ENCODE data around the gene ZNF226. TPM values are rescaled to one million over a fixed set of nuclear protein-coding genes. Genes with fewer than 3 reads are reported as not detected.

The ZNF226 gene
- total and polyA plus RNA-seq, 2 of the 4 experiments (the other 2 are of a cell fraction), result 14.0 to 15.7 TPM

- Histone ChIP-seq H3K79me1 (ENCODE audit: low read depth in 1 of 2, low read length in 2 of 2) (no peaks in the 10 kb centered on the region), H3K36me3 (ENCODE audit: control insufficient read depth, insufficient read depth, low read length) (peaks cover 26% of the 10 kb centered on the region), H2AK9ac (replicated peaks; ENCODE audit: low read depth, low read length, poor library complexity) (no peak overlapping the region), H4K20me1 (ENCODE audit: insufficient read depth, low read length) (no peaks in the 10 kb centered on the region), H2AK5ac (ENCODE audit: low read depth, low read length) (no peak overlapping the region), H3K18ac (ENCODE audit: low read depth, low read length) (no peak overlapping the region), H3K9ac (ENCODE audit: low read depth, low read length) (no peak overlapping the region), H2BK15ac (ENCODE audit: low read depth, low read length) (no peak overlapping the region), H3K56ac (ENCODE audit: extremely low read depth, insufficient read depth, low read length) (no peak overlapping the region), H3K27ac (ENCODE audit: insufficient read depth, low read length) (no peak overlapping the region), H3K27me3 (ENCODE audit: control insufficient read depth, insufficient read depth, low read length) (no peaks in the 10 kb centered on the region), H4K91ac (ENCODE audit: insufficient read depth, low read depth, low read length) (no peak overlapping the region), H4K5ac (ENCODE audit: low read depth, low read length) (no peak overlapping the region), H3K4me1 (ENCODE audit: control insufficient read depth, insufficient read depth, low read length) (no peaks in the 10 kb centered on the region), H3K9me3 (ENCODE audit: control insufficient read depth, insufficient read depth, low read length) (peaks cover 17% of the 10 kb centered on the region), H3K23ac (ENCODE audit: low read depth, low read length) (no peak overlapping the region), H4K8ac (ENCODE audit: low read depth in 2 of 2, low read length in 2 of 2) (no peak overlapping the region), H3K14ac (replicated peaks; ENCODE audit: low read depth, low read length) (no peak overlapping the region), H3K9me1 (ENCODE audit: insufficient read depth, low read length) (no peaks in the 10 kb centered on the region), H2BK5ac (ENCODE audit: low read depth, low read length, poor library complexity, severe bottlenecking) (no peak overlapping the region), H2BK20ac (ENCODE audit: low read depth, low read length) (no peak overlapping the region), H3K4me2 (ENCODE audit: low read depth, low read length) (no peak overlapping the region), H3K4ac (ENCODE audit: low read depth, low read length) (no peak overlapping the region), H2AFZ (replicated peaks; ENCODE audit: low read length, poor library complexity) (no peak overlapping the region), H2BK120ac (ENCODE audit: low read depth, low read length) (no peak overlapping the region), H3K4me3 (ENCODE audit: insufficient read depth, low read depth, low read length) (no peak overlapping the region)
- DNase-seq (no peak), ATAC-seq (ENCODE audit: low read depth) (no peak)
- ChIA-PET CTCF (no interaction called here), POLR2A (ENCODE audit: unreplicated experiment) (no interaction called here)
- intact Hi-C loops (cut with micrococcal nuclease), result no loop called here
- no CpG with 5 or more reads among the region's 5 CpGs for WGBS, 2 experiments (ENCODE audit: extremely low coverage in 2 of 2, insufficient read length in 1 of 2)
- no peak for TF ChIP-seq USF2 (IDR thresholded peaks at IDR 0.05; ENCODE audit: low read depth, low read length)
- BruUV-seq (replicated peaks), result no TSS peak
- dilution Hi-C loops (cut with HindIII; ENCODE audit: low sequenced_read_pairs, unreplicated experiment), result no loop called here
- in situ Hi-C loops (cut with MboI; ENCODE audit: low sequenced_read_pairs), result no loop called here
Observed at GRCh38 chr19:44131955-44132354, 32.9 kb upstream of the ZNF226 start.
